ENCODE measurements around the gene GALNT11. TPM values are rescaled to one million over a fixed set of nuclear protein-coding genes. Genes with fewer than 3 reads are reported as not detected.

The GALNT11 gene
- total RNA-seq, 1 donor from 2014 or later = 37.1 TPM

DNA sequence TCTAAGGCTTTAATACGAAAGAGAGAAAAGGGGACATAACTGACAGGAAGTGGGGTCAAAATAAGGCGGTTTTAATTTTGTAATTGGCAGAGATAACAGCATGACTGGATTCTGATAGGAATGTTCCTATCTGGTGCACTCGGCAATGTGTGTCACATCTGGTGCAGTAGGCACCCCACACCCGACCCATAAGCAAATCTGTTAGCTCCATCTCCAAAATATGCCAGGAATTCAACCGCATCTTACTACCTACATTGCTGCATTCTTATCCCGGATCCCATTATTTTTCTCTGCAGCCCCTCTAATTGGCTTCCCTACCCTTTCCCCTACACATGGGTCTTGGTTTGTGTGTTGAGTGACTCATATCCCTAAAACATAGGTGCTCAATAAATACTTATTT lies 19.1 kb upstream of the GALNT11 start:
- Mint-ChIP-seq H3K4me1 (ENCODE audit: low read depth) (no peaks in the 10 kb centered on the region), H3K27me3 (ENCODE audit: low read depth) (peaks cover 15% of the 10 kb centered on the region), H3K9me3 (ENCODE audit: low read depth) (no peaks in the 10 kb centered on the region), H3K36me3 (ENCODE audit: low read depth) (no peaks in the 10 kb centered on the region), H3K27ac (ENCODE audit: unreplicated experiment) (no peak overlapping the region), H3K4me3 (ENCODE audit: unreplicated experiment) (no peak overlapping the region)
- DNase-seq (ENCODE audit: low spot score) = no peak
- no peak for TF ChIP-seq CTCF (IDR thresholded peaks at IDR 0.05)

GRCh38 chr7:152011860-152012259 lies 13.6 kb upstream of the GALNT11 start:
- Mint-ChIP-seq H3K36me3 (ENCODE audit: low read depth) (no peaks in the 10 kb centered on the region), H3K4me1 (ENCODE audit: low read depth) (no peaks in the 10 kb centered on the region), H3K9me3 (ENCODE audit: low read depth) (peaks cover 7% of the 10 kb centered on the region), H3K4me3 (ENCODE audit: unreplicated experiment) (no peak overlapping the region), H3K27ac (ENCODE audit: unreplicated experiment) (no peak overlapping the region), H3K27me3 (ENCODE audit: low read depth) (peaks cover 10% of the 10 kb centered on the region)
- TF ChIP-seq CTCF (IDR thresholded peaks at IDR 0.05) = no peak
- no peak for DNase-seq (ENCODE audit: low spot score)

GRCh38 chr7:152013230-152013629 lies 12.2 kb upstream of the GALNT11 start:
- no peak overlapping the region for H3K27ac Mint-ChIP-seq (ENCODE audit: unreplicated experiment)
- peaks cover 7% of the 10 kb centered on the region for H3K9me3 Mint-ChIP-seq (ENCODE audit: low read depth)
- H3K4me3 Mint-ChIP-seq (ENCODE audit: unreplicated experiment) = no peak overlapping the region
- DNase-seq (ENCODE audit: low spot score) = no peak
- TF ChIP-seq CTCF (IDR thresholded peaks at IDR 0.05) = no peak
- no peaks in the 10 kb centered on the region for H3K36me3 Mint-ChIP-seq (ENCODE audit: low read depth)
- peaks cover 10% of the 10 kb centered on the region for H3K27me3 Mint-ChIP-seq (ENCODE audit: low read depth)
- no peaks in the 10 kb centered on the region for H3K4me1 Mint-ChIP-seq (ENCODE audit: low read depth)

DNA sequence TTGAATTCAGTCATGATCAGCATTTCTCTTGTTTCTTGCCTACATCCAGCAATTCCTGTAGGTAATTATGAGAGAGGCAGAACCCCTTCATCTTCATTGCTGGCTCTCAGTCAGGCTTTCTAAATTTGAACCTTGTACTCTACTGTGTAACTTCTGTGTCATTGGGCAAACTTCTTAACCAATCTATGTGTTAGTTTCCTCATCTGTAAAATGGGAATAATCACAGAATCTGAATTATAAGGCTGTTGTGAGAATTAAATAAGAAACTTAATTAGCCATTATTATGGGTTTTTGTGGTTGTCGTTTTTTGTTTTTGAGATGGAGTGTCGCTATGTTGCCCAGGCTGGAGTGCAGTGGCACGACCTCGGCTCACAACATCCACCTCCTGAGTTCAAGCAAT lies 11.5 kb upstream of the GALNT11 start:
- Mint-ChIP-seq H3K4me3 (ENCODE audit: unreplicated experiment) (no peak overlapping the region), H3K27me3 (ENCODE audit: low read depth) (peaks cover 10% of the 10 kb centered on the region), H3K9me3 (ENCODE audit: low read depth) (peaks cover 7% of the 10 kb centered on the region), H3K27ac (ENCODE audit: unreplicated experiment) (no peak overlapping the region), H3K36me3 (ENCODE audit: low read depth) (no peaks in the 10 kb centered on the region), H3K4me1 (ENCODE audit: low read depth) (no peaks in the 10 kb centered on the region)
- TF ChIP-seq CTCF (IDR thresholded peaks at IDR 0.05) = no peak
- DNase-seq (ENCODE audit: low spot score) = no peak

DNA sequence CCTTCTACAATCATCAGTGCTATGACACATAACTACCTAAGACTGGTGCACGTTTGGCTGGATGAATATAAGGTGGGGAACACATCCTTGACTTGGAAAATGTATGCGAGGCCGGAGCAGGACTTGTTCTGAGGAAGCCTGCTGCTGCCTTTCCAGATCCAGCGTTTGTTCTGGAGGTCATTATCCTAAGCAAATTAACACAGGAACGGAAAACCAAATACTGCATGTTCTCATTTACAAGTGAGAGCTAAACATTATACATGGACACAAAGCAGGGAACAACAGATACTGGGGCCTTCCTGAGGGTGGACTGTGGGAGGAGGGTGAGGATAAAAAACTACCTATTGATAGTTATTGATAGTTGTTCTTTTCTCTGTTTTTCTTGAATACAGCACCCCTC lies 10.8 kb upstream of the GALNT11 start:
- Mint-ChIP-seq H3K9me3 (ENCODE audit: low read depth) (peaks cover 7% of the 10 kb centered on the region), H3K27me3 (ENCODE audit: low read depth) (peaks cover 5% of the 10 kb centered on the region), H3K36me3 (ENCODE audit: low read depth) (no peaks in the 10 kb centered on the region), H3K4me1 (ENCODE audit: low read depth) (no peaks in the 10 kb centered on the region), H3K4me3 (ENCODE audit: unreplicated experiment) (no peak overlapping the region), H3K27ac (ENCODE audit: unreplicated experiment) (no peak overlapping the region)
- no peak for TF ChIP-seq CTCF (IDR thresholded peaks at IDR 0.05)
- DNase-seq (ENCODE audit: low spot score) = no peak
